GM21381 (cell line): ENCODE data around the gene CDK6.

ENCODE experiments used
- ATAC-seq: cut with Tn5 transposase; IDR thresholded peaks from one replicate; pipeline ENCODE4 v1.9.1; 2021; ENCODE audit warnings: mild to moderate bottlenecking, moderate library complexity; ENCODE audit not compliant: unreplicated experiment

Gene CDK6

DNA sequence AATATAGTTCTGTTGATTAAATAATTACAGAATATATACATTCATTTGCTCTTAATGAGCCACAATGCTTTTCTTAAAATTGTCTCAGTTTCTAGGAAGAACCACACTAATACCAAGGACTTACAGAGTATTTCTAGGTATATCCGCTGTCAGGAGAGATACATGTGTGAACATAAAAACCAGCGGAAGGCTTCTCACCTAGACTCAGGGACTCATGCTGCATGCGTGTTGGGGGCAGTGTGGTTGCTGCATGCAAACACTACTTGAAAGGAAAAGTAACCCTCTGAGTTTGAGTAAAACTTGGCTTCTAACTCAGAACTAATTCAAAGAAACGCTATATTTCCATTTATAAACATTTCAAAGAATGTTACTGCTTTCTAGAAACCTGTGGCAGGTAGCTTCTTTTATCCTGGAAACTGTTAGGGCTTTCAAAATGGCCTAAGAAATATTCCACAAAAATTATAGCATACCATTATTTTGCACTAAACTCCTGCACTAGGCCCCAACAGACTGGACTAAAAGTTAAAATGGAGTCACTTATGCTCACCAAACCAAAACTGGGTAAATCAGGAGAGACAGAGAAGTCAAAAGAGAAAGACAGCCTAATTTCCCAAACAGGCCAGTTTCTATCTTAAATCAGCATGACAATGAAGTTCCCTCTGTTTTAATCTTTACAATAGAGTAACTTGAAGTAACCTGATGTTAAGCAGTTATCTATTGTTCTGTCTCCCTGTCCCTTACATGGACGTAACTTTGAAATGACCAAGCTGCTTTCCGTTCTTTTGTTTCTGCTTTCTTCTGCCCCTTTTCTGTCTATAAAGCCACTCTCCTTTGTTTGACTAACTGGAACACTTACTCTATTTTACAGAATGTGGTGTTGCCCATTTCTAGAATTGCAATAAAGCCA lies 151.0 kb downstream of the CDK6 start:
- no peak for ATAC-seq

DNA sequence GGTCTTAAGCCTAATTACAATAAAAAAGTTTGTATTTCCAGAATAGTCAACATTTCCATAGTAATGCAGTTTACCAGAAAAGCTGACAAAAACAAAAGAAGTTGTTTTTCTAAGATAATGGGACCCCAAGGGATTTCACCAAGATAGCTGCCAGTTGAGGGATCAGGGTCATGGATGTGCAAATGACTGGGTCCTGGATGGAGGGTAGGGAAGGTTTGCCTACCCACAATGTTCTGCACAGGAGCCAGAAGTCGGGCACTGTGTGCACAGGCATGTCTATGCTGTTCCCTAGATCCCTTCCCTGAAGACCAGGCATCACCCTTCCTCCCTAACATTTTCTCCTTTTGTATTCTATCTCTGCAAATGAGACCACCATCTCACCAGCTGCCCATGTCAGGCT lies 152.1 kb downstream of the CDK6 start:
- no peak for ATAC-seq

DNA sequence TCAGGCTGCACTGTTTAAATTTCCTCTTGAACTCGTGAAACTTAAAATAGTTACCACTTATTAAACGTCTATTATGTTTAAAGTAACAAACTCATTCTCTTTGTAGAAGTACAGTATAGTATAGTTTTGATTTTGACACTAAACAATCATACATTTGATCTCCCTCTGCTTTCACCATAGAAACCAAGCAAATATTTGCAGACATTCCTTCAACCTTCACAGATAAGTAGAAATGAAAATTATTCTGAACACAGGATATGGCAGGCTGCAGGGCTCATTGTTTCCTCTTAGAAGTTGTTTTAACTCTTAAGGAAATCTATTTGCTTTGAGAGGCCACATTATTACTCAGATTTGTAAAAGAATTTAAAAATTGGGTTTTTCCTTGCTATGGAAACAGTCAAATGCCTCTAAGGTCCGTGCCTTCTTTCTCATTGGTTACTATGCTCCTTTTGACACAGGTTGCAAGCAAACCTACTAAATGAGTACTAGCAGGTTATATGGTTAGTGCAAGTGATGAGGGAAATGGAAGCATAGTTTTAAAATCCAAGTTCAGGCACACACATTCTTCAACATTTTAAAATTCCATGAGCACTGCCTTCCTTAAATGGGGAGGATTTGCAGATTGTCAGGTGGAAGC lies 153.4 kb downstream of the CDK6 start:
- no peak for ATAC-seq

DNA sequence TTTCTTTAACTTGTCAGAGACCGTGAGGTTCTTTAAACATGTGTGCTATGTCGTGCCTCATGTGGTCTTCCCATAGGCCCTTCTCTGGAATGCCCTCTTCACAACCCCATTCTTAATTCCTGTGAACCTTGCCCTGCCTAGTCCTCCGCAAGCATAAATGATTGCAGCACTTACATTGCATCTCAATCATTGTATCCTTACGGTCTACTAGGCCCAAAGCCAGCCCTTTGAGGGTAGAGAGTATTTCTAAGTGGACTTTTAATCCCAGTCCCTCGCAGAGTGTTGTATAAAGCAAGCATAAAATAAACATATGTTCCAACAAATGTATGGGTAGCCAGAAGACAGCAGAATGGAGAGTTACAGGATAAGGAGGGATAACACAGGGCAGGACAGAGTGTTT lies 154.0 kb downstream of the CDK6 start:
- no peak for ATAC-seq

DNA sequence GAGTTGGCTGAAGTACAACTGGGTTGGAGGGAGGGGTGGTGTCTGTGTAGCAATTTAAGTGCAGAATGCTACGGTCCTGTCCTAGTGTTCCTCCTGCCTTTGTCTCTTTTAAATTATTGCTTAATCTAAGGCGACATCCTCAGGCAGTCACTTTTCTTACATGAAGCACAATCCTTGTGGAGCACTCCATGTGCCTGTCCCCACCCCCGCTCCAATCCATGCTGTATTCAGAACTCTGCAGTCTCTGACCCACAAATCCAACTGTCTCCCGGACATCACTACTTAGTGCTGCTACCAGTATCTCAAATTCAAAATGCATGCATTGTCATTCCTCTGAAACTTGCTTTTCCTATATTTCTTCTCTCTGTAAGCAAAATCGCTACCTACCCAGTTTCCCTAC lies 154.7 kb downstream of the CDK6 start:
- no peak for ATAC-seq

DNA sequence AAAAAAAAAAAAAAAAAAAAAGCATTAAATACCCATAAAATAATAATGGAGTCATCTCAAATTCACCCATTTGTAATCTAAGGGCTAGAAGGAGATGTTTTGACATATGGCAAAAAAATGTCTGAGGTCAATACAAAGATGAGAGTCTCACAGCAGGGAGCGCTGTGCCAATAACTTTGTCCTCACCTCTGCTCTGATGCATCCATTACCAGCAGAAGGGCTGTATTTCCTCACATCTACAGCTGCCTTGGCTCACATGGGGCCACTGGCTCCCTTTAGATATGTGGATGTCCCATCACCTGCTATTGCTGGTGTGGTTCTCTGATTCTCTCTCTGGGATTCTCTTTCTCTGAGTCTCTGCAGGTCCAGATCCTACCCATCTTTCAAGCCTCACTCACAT lies 155.9 kb downstream of the CDK6 start:
- ATAC-seq: no peak

DNA sequence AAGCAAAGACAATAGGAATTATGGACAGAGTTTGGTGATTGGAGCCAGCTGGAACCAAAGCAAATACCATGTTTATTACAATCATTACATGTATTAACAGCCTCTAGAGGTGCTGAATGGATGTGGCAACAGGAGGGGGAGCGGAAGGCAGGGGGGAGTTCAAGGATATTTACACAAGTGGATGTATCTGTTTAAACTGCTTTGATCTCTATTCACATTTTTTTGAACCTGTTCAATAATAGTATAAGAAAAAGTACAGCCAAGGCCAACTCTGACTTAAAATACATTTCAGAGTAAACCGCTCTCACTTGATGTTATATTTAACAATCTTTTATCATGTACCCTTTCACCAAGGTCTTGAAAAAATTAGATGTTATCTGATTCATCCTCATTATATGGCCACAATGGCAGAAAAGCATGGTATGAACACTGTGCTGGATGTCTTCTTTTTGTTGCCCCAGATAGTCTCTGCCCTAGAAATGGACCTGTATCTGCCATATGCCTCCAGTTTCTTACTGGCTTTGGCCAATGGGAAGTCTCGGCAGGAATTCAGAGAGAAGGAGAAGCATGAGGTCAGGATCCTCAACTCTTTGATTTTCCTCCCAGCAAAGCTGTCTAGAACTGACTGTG lies 158.0 kb downstream of the CDK6 start:
- ATAC-seq: no peak

DNA sequence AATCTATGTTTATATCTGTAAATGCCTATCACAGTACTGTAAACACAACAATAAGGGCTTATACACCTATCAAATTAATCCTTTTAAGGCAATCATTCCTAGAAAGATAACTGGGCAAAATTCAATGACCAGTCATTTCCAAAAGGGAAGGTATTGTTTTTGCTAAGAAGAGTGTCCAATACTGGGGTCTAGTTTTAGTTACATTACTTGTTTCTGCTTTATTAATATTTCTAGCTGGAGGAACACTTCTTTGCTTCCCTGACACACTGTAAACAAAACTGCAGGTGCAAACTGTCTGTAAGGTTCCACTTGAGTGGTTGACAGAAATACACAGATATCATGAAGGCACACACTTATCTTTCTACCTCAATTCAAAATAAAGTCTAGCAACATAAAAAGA lies 162.0 kb downstream of the CDK6 start:
- ATAC-seq: peak; percentile 51

DNA sequence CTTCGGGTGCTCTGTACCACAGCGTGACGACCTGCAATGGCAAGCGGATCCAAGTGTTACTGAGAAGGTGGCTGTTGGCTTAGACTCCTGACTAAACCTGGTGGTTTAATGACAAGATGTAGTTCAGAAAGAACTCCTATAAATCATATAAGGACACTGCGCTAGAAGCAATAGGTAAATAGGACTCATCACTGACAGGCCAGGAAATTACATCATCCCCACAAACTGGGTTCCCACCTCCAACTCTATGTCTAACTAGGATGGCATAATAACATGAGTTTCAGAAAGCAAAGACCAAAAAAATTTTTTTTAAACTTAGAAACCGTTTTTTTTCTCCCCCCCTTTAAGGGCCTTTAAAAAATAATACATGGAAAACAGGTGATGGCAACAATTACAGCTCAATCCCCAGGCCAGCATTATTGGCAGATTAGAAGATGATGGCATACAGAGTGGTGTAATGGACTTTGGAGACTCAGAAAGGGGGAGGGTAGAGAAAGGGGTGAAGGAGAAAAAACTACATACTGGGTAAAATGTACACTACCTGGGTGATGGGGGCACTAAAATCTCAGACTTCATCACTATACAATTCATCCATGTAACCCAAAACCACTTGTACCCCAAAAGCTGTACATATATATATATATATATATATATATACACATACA lies 164.7 kb downstream of the CDK6 start:
- no peak for ATAC-seq

DNA sequence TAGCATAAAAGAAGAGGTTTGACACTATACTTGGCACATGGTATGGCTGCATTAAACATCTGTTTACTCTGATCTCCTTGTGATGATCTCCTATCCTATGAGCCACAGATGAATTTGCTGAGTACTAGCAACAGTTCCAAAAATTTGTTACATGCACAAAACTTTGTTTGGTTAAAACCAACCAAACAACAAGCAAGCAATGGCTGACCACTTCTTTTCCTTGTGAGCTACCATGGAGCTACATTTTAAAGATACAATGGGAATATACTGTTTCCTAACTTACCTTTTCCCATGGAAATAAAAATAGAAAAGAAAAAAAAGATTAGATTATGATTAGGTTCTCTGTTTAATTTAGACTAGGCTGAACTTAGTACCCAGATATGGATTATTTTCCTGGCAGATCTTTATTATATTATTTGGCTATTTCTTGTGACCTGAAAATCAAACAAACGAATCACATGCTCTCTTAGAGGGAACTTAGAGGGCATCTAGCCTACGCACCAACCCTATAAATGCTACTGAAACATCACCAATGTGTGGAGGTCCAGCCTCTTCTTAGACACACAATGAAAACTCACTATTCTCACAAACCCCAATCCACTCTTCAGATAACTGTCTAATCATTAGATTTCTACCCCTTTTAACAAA lies 166.0 kb downstream of the CDK6 start:
- no peak for ATAC-seq

DNA sequence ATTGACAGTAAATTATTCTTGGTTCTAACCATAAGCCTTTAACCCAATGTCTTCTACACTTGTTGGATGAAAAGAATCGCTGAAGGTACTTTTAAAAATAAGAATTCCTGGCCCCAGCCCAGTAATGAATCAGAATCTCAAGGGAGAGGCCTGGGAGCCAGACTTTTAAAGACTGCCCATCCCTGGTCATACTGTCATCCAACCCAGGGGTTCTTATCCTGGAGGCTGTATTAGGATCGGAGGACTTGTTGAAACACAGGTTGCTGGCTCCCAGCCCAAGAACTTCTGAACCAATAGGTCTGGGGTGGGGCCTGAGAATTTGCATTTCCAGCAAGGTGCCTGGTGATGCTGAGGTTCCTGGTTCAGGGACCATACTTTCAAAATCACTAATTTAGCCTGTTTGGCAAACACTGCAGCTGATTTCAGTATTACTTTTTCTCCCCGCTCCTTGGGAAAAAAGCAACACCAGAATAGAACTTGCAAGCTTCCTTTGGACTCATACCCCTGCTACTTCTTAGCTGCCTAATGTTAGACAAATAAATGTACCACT lies 166.7 kb downstream of the CDK6 start:
- ATAC-seq: no peak

DNA sequence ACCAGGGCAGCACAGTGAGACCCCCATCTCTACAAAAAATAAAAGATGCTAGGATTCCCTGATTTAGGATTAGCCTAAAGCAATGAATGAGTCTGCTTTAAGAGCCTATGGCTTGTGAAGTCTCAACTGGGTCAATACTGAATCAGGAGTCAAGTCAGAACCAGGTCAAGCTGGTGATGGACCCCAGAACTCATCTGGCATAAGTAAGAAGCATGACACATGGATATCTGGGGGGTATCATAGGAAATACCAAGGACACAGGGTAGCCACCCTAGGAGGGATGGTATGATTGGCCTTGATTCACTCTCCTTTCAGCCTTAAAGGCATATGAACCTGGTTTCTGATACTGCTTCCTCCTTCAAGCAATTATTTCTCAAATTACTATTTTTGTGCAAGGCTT lies 167.8 kb downstream of the CDK6 start:
- no peak for ATAC-seq

DNA sequence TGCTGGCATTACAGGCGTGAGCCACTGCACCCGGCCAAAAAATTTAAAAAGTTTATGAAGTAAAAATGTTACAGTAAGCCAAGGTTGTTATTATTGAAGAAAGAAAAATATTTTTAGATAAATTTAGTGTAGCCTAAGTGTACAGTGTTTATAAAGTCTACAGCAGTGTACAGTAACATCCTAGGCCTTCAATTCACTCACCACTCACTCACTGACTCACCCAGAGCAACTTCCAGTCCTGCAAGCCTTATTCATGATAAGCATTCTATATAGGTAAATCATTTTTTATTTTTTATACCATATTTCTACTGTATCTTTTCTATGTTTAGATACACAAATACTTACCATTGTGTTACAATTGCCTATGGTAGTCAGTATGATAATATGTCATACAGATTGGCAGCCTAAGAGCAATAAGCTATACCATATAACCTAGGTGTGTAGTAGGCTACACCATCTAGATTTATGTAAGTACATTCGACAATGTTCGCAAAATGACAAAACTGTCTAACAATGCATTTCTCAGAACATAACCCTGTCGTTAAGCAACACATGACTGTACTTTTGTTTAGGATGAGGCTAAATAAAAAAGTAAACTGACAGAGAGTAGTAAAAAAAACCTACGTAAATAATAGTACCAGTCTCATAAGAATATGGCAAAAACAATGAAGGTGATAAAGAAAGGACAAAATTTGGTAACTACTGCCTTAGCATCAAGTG lies 168.4 kb downstream of the CDK6 start:
- ATAC-seq: no peak

DNA sequence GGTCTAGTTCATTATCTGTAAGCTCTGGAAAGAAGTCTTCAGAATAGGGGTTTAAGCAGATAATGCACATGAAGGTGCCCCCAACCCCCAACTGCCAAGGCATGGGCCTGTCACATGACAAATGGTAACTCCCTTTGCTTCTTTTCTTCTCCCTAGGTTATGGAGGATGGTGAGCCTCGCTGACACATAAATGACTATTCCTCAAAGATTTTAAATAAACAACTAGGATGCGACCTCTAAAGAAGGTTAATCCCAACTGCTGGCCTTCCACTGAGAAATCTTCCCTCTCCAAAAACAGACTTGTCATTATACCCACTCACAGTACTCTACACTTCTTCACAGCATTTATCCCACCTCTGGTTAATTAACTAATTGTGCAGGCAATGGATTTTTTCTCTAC lies 170.4 kb downstream of the CDK6 start:
- no peak for ATAC-seq

DNA sequence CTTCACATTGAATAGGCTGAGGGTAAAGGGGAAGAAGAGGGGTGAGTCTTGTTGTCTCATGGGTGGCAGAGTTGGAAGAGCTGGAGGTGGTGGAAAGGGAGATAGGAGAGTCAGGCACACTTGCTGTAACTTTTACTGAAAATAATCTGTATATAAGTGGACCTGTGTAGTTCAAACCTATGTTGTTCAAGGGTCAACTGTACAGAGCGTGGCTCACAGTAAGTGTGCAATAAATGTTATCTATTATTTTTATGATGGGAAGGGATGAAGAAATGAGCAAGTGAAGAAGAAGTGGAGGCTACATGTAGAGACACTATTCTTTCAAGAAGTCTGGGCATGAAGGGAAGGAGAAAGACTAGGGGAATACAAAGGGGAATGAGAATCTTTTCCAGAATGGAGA lies 174.7 kb downstream of the CDK6 start:
- no peak for ATAC-seq

DNA sequence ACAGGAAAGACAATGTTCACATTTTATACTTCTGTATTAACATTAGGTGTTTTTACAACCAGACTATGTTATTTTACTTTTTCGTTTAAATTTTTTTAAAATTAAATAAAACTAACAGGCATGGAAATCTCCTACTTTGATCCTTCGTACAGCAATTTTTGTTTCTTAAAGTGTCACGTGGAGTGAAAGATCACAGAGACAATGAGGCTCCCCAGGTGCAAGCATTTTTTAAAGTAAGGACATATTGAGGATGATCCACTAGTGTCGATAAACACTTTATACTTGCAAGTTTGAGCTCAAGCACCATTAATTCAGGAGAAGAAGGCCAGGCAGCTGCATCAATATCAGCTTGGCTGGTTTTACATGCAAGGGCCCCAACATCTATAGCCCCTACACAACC lies 177.7 kb downstream of the CDK6 start:
- ATAC-seq: no peak

DNA sequence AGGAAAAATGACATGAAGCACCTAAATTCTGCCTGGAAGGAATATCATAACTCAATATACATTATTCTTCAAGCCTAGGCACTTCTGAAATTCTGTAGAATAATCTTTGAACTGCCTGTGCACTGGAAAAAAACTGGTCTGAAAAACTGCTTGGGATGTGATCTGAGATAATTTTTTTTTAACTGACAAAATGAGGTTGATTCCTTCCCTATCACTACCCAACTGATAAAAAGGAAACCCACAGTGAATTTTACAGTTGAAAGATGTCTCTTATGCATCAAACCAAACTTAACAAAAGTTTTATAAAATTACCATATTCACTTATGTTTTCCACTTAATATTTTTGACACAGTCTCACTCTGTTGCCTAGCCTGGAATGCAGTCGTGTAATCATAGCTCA lies 179.0 kb downstream of the CDK6 start:
- no peak for ATAC-seq

DNA sequence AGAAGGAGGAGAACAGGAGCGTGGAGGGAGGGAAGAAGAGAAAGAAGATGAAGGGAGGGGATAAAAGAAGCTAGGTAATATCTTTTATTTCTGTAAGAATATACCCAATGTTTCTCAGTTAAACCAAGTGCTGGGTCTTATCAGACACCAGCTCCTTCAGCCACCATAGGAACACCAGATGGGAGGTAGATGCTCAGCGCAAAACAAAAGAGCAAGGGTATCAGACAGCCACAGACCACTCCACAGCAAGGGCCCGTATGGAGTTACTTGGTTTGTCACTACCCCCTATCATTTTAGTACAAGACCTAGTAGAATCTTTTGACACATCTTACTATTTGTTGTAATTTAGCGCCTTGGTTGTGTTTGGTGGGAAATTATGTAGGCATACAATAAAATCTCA lies 180.3 kb downstream of the CDK6 start:
- ATAC-seq: no peak

DNA sequence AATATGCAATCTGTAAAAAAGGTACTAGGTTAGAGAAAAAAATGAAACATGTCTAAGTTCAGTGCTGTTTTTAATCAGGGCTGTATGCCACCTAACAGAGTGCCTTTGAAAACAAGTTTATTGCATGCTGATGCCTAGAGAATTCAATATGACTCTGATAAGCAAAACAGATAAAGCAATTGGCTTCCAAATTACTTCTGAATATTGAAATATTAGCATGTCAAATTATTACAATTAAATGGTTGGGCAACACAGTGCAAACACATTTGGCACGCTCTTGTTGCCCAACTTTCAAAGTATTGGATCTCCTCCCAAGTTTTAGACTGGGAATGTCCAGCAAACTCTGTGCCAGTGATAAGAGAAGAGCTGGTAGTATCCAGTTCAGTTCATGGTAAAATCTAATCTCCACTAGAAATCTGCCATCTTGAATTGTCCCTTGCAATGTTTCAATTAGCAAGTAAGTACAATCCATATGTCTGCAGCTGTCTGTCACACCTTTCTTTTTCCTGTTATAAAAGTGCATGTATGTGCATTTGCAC lies 181.0 kb downstream of the CDK6 start:
- no peak for ATAC-seq

DNA sequence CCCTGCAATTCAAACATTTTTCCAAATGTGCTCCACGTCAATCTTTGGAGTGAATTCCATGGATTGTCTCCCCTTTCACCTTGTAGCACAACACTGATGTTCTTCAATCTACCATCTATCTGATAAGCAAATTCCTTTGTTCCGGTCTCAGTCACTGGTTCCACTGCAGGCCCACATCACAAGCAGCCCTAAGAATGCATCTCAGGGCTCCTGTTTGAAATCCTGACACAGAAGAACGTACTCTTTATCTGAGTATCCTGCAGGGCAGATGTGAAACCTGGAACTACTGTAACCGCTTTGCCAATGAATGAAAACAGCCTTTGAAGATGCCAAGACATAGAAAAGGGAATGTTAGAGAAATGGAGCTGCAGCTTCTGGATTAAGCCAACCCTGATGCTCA lies 183.2 kb downstream of the CDK6 start:
- no peak for ATAC-seq
